Measurements from ENCODE around the gene B3GALT6. TPM values are rescaled to one million over a fixed set of nuclear protein-coding genes. Genes with fewer than 3 reads are reported as not detected.

Gene B3GALT6
- total RNA-seq, 1 donor from 2014 or later: 8.6 TPM

- DNase-seq (no peak), ATAC-seq (ENCODE audit: poor library complexity) (no peak)
- intact Hi-C loops (cut with DNase I): no loop called here
These were observed 5.3 kb upstream of the B3GALT6 start for GRCh38 chr1:1226566-1227362.

GRCh38 chr1:1227386-1227785 is 4.7 kb upstream of the B3GALT6 start:
- DNase-seq: no peak
- ATAC-seq (ENCODE audit: poor library complexity): no peak
- intact Hi-C loops (cut with DNase I): no loop called here

DNA sequence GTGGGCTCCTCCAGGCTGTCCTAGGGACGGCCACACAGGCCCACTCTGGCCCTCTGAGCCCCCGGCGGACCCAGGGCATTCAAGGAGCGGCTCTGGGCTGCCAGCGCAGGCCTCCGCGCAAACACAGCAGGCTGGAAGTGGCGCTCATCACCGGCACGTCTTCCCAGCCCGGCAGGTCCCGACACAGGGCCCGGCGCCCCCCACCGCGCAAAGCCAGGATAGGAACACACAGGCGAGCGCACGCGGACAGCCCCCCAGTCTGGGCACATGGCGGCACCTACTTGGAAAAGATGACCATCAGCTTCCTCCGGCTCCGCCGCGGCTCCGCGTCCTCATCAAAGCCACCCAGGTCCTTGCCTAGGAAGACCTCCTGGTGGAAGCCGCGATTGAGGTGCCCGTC is 3.9 kb upstream of the B3GALT6 start:
- DNase-seq (no peak), ATAC-seq (ENCODE audit: poor library complexity) (no peak)
- intact Hi-C loops (cut with DNase I): no loop called here

- ATAC-seq (ENCODE audit: poor library complexity): no peak
- DNase-seq: no peak
- intact Hi-C loops (cut with DNase I): no loop called here
These were observed 3.3 kb upstream of the B3GALT6 start for GRCh38 chr1:1228596-1229321.

- intact Hi-C loops (cut with DNase I): loop anchor here (5.0 kb wide), 1 partner anchor 107 kb away; no protein-coding TSS in a partner anchor
- ATAC-seq (ENCODE audit: poor library complexity) (no peak), DNase-seq (no peak)
These were observed 2.3 kb upstream of the B3GALT6 start for GRCh38 chr1:1229770-1230169.

DNA sequence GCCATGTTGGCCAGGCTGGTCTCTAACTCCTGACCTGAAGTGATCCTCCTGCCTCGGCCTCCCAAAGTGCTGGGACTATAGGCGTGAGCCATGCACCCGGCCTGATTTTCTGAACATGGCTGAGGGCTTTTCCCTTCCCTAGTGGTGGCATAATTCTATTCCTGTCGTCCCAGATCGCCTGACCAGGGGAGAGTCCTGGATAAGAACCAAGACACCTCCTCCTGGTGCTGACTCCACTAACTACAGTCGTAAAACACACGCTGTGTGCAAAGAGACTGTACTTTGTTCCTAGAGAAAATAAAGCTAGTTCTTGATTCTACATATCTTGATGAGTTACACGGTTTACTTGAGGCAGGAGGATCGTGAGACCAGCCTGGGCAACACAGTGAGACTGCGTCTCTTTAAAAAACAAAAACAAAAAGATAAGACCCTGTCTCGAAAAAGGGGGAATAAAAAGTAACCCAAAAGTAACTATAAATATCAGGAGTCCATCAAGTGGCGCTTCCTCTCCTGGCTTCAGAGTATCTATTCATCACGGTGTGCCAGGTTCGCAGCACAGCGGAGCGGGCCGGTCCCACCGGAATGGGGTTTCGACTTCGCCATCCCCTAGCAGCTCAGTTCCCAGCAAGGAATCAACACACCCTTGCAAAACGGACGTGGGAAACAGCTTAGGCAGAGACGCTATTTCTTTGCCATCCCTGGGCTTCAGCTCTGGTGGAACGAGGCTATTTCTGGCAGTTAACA is 1.2 kb upstream of the B3GALT6 start:
- intact Hi-C loops (cut with DNase I): loop anchor here (5.0 kb wide), 1 partner anchor 109 kb away; no protein-coding TSS in a partner anchor
- DNase-seq (no peak), ATAC-seq (ENCODE audit: poor library complexity) (no peak)

DNA sequence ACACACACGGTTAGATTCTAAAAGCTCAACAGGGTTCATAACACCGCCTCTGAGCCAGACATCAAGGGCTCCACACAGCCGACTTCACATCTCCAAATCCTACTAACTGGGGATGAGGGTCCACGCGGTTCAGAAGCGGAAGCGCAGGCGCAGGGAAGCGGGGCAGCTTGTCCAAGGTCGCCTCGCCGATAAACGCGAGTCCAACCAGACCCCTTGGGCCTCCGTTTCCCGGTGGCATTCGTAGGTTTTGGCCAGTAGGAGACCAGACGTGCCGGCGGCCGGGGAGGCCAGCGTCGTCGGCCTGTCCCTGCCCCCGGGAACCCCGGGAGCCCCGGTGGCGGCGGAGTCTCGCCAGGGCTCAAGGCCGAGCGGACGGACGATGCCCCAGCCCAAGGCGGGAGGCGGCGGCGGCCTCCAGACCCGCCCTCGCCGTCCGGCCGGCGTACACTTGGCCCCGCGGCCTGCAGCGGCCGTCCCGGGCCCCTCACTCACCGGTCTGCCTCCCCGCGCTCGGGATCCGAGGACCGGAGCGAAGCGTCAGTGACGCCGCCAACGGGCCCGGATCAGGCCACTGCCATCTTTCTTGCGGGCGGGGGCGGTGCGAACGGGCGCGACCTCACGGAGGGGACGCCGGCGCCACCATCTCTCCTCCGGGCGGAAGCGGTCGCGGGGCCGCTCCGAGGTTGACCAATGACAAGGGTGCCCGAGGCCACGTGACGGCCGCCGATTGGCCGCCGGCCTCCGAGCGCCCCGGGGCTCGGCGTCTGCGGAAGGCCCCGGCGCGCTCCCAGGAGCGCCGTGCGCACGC is 433 bp upstream of the B3GALT6 start, which contains the start of gene SDF4:
SDF4 (minus strand) TSS at position 602 of the 808 bp plus-strand sequence. CDS start 3,229 bp downstream, outside the sequence.
- intact Hi-C loops (cut with DNase I): loop anchor here (5.0 kb wide), 1 partner anchor 109 kb away; no protein-coding TSS in a partner anchor
- ATAC-seq (ENCODE audit: poor library complexity): peak; percentile 98
- peak; percentile 99 for DNase-seq

DNA sequence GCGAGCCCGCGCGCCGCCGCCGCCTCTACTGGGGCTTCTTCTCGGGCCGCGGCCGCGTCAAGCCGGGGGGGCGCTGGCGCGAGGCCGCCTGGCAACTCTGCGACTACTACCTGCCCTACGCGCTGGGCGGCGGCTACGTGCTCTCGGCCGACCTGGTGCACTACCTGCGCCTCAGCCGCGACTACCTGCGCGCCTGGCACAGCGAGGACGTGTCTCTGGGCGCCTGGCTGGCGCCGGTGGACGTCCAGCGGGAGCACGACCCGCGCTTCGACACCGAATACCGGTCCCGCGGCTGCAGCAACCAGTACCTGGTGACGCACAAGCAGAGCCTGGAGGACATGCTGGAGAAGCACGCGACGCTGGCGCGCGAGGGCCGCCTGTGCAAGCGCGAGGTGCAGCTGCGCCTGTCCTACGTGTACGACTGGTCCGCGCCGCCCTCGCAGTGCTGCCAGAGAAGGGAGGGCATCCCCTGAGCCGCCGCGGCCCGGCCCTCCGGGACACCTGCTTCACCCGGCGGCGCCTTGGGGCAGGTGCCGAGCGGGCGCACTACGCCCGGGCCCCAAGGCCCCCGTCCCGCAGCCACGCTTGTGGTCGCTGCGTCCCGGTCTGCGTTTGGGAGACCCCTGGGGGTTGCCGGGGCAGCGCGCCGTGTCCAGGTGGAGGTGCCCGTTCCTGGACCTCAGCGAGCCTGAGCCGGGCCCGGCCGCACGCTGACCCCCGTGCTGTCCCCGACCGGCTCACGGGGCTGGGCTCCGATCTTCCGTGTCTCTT is 944 bp downstream of the B3GALT6 start:
- DNase-seq: no peak
- intact Hi-C loops (cut with DNase I): loop anchor here (5.0 kb wide), 1 partner anchor 111 kb away; no protein-coding TSS in a partner anchor
- ATAC-seq (ENCODE audit: poor library complexity): no peak

- no peak for DNase-seq
- intact Hi-C loops (cut with DNase I): loop anchor here (5.0 kb wide), 1 partner anchor 111 kb away; no protein-coding TSS in a partner anchor
- ATAC-seq (ENCODE audit: poor library complexity): no peak
These were observed 1.5 kb downstream of the B3GALT6 start for GRCh38 chr1:1233567-1233892.

- DNase-seq: no peak
- intact Hi-C loops (cut with DNase I): loop anchor here (5.0 kb wide), 1 partner anchor 112 kb away; no protein-coding TSS in a partner anchor
- no peak for ATAC-seq (ENCODE audit: poor library complexity)
These were observed 2.3 kb downstream of the B3GALT6 start for GRCh38 chr1:1234180-1234808.

GRCh38 chr1:1235016-1235744 is 3.1 kb downstream of the B3GALT6 start:
- DNase-seq: no peak
- no peak for ATAC-seq (ENCODE audit: poor library complexity)
- intact Hi-C loops (cut with DNase I): no loop called here

- intact Hi-C loops (cut with DNase I): no loop called here
- ATAC-seq (ENCODE audit: poor library complexity): no peak
- DNase-seq: no peak
These were observed 4.2 kb downstream of the B3GALT6 start for GRCh38 chr1:1236176-1236763.

DNA sequence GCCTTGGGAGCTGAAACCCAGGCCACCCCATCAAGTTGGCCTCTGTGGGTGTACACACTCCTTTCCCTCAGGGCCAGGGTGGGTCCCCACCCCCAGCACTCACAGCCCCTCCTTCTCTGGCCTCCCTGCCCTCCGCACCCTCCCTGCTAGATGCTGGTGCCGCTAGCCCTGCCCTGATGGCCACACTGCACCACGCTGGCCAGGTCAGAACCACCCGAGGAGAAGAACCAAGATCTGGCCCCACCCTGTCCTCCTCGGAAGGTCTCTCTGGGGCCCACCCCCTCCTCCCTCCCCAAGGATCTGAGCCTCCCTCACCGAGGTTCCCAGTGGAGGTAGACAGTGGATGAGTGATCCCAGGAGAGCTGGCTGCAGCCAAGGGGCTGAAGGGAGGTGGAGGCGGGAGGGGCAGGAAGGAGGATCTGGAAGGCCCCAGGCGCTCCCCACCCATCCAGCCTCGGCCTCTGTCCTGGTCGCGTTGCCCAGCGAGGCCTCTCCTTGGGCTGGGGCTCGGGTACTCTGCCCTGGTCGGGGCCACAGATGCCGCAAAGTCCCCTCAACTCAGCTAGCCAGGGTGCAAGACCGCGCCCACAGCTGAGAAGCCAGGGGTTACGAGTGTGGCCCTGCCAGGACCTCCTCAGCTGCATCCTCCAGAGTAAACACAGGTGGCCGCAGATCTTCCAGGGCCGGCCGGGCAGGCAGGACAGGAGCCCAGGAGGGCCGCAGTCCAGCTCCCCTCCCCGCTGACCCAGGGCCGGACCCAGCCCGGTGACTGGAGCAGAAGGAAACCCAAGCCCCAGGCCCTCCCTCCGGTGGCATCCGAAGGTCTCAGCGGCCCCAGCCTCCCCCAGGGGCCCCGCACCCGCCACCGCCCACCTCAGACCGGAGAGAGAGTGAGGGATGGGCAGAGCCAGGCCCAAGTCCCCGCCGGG is 5.2 kb downstream of the B3GALT6 start:
- intact Hi-C loops (cut with DNase I): no loop called here
- no peak for ATAC-seq (ENCODE audit: poor library complexity)
- no peak for DNase-seq

- ATAC-seq (ENCODE audit: poor library complexity): no peak
- DNase-seq: no peak
- intact Hi-C loops (cut with DNase I): no loop called here
These were observed 6.1 kb downstream of the B3GALT6 start for GRCh38 chr1:1237874-1238701.
